ENCODE data around the gene MCAT.

The MCAT gene

DNA sequence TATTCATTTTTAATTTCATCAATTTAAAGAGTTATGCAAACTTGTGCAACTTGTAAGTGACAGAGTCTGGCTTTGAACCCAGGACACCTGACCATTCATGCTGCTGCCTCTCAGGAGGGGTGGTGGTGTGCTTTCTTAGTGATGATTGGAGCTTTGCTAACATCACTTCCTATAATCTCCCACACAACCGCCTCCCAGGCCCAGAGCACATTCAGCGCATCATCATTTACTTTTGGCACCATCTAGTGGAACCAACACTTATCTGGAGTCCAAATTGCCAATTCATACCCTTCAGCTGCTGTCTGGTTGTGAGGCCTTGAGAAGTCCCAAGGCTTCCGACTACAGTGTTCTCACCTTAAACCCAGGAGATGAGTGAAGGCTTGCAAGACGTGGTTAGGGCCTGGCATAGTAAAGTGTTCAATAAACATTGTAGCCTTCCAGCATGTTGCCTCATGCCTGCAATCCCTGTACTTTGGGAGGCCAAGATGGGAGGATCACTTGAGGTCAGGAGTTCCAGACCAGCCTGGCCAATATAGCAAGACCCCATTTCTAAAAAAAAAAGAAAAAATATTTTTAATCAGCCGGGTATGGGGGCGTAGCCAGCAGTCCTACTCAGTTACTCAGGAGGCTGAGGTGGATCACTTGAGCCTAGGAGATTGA lies 52.9 kb downstream of the MCAT start:
- DNase-seq (ENCODE audit: low spot score): peak; percentile 93

DNA sequence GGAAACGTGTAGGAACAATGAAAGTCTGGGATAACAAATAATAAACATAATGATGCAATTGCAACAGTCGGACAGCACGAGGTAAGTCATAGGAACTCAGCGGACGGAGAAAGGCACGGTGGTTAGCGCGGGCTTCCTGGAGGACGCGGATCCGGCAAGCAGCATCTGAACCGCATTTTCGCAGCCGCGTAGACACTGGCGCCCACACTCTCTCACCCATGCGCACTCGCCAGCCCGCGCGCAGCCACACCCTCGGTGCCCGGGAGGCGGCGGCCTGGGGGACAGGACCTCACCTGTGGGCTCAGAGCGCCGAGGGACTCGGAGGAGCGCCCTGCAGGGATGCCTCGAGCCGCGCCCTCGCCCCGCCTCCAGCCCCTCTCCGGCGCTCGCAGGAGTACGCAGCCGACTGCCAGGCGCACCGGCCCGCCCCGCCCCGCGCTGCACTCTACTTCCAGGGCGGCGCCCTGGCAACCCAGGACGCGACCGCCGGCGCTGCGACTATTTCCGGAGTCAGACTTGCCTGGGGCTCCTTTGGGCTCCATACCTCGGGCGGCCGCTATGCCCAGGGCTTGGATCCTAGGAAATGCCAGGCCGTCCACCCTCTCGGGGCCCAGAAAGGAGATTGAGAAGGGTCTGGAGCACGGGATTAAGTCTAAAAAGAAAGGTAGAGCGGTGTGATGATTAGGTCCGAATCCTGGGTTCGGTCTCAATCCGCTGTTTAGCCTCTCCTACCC lies 54.0 kb downstream of the MCAT start, which contains the start of gene TTLL1:
TSS of gene TTLL1 (minus strand) at position 408 of the 734 bp plus-strand sequence. CDS start 13,805 bp downstream, outside the sequence.
- DNase-seq (ENCODE audit: low spot score): peak; percentile 88

DNA sequence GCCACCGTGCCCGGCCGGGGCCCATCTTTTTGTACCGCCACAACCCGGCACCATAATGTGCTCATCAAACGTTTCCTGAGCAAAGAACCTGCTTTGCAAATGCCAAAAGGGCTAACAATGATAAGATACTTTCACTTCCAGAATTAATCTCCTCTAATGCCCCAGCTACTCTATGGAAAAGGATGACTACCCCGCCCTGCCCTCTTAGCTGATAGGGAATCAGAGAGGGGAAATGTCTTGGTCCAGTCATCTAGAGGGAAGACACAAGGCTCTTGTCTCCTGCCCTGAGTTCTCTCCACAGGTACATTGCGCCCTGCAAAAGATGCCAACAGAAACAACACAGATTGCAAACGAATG lies 54.6 kb downstream of the MCAT start:
- DNase-seq (ENCODE audit: low spot score): peak; percentile 27

DNA sequence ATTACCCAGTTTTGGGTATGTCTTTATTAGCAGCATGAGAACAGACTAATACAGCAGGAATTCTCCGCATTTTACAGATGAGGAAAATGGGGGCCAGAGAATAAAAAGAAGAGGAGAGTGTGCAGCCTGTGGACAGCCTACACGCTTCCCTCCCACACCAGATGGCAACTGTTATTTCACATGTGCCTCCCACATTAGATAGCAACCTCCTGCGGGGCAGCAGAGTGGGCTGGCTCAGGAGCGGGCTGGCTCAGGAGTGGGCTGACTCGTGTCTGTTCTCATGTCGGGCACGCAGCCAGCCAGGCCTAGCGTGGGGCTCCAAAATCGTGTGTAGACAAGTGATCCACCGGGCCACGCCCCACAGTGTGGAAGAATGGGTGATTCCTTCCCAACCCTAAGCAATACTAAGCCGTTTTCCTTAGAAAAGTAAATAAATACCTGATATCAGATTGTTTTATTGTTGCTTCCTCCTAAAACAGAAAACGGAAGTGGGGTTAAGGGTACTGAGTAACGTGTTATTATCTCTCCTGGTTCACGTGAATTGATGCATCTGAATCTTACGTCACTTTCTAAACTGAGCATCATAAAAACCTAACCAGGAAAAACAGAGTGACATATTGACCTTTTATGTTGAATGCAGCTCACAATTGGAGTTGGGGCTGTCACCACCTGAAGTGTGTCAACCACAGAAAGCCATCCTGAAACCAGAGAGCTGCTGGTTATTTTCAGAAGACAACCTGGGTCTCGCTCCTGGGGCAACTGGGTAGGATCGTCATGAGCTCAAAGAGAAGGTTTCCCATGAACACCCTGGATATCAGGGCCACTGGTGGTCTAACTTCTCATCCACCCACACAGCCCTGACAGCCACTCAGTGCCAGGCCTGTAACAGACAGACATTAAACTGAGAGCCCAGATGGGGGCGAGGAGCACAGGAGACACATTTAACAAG lies 57.3 kb downstream of the MCAT start:
- DNase-seq (ENCODE audit: low spot score): no peak
